Mucosa of descending colon (tissue), 3 donors: ENCODE measurements around the gene KIAA0930. TPM values are rescaled to one million over a fixed set of nuclear protein-coding genes. Genes with fewer than 3 reads are reported as not detected.
A peak's percentile ranks its signal among the peaks of the same experiment; 100 is the strongest.

Experiments used
- ATAC-seq: fragments of 200-7000 bp; cut with Tn5 transposase; one replicate; pipeline ENCODE4 v1.9.1; 2020; ENCODE audit warnings: mild to moderate bottlenecking, moderate library complexity
- DNase-seq, 3 donors: peaks; one replicate each; pipeline ENCODE4 v3.0.0-alpha.2; 2020
- H3K36me3 ChIP-seq: fragments of 200-600 bp; one replicate; pipeline ENCODE4 v1.8.0; 2021; ENCODE audit warnings: low read depth, mild to moderate bottlenecking
- H3K4me1 ChIP-seq: fragments of 200-600 bp; one replicate; pipeline ENCODE4 v1.8.0; 2021; ENCODE audit warnings: low read depth, mild to moderate bottlenecking
- H3K4me3 ChIP-seq: fragments of 200-600 bp; one replicate; pipeline ENCODE4 v1.8.0; 2021; ENCODE audit warnings: mild to moderate bottlenecking
- H3K9me3 ChIP-seq: fragments of 200-600 bp; one replicate; pipeline ENCODE4 v1.8.0; 2021; ENCODE audit warnings: mild to moderate bottlenecking
- CTCF ChIP-seq: fragments of 200-600 bp; IDR thresholded peaks from one replicate; pipeline ENCODE4 v1.8.0; 2022; ENCODE audit warnings: antibody characterized with exemption, mild to moderate bottlenecking
- intact Hi-C, 2 donors: fragments of 100-400 bp; cut with DNase I in 1 of 2; cut with micrococcal nuclease in 1 of 2; formaldehyde crosslinking; loops; one replicate each; pipeline versions ENCODE4 v1.11.0 to v1.11.1; 2022; cut with DNase I, micrococcal nuclease
- total RNA-seq, 3 donors: library from RNA; stranded (reverse); fragmentation: NEBNext Ultra II Directional in 2 of 3; extraction: Animal tissue kit (Norgen Biotek cat#: 25700) in 2 of 3; gene quantifications; one replicate each; pipeline versions ENCODE4 v1.2.1 to v1.2.4, GENCODE V29; 2021 to 2023
- donor health status: DM: no; HTN: no; CAD: no; lungs with moderate emphysema.
- donor health status: DM: no; HTN: no; CAD: no.
- donor health status: DM: no; HTN: yes; CAD: no.

KIAA0930 gene
- total RNA-seq, 3 donors from 2014 or later: 32.7 to 62.4 (median 37.7) TPM

GRCh38 chr22:45235101-45235777 is 5.5 kb downstream of the KIAA0930 start:
- no peak for TF ChIP-seq CTCF
- intact Hi-C loops: no loop called here

GRCh38 chr22:45233827-45234226 is 6.9 kb downstream of the KIAA0930 start:
- intact Hi-C loops: no loop called here

More at GRCh38 chr22:45235101-45235777, 5.5 kb downstream of the KIAA0930 start:
- no peak overlapping the region for H3K4me3 ChIP-seq
- no peaks in the 10 kb centered on the region for H3K36me3 ChIP-seq
- ATAC-seq (peak; percentile 45), DNase-seq (peak in 2 of 3 donors; percentile 44 to 66)
- H3K4me1 ChIP-seq: peaks cover 14% of the 10 kb centered on the region
- H3K9me3 ChIP-seq: no peaks in the 10 kb centered on the region

DNA sequence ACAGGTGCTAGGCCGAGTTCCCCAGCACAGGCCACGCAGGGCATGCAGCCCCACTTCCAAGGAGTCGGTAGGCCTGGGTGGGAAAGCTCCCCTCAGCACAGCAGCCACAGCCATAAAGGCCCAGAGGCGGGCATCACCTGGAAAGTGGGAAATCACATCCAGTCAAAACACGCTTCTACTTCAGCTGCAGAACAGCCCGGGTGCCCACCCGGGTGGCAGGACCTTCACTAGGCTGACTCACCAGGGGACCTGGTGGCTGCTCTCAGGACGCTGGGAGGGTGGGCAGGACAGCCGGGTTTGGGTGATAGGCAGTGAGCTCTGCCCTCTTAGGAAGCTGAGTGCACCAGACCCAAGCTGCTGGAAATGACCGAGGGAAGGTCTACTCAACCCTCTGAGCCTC is 7.3 kb downstream of the KIAA0930 start:
- intact Hi-C loops: no loop called here
- TF ChIP-seq CTCF: no peak
- ATAC-seq: no peak
- no peaks in the 10 kb centered on the region for H3K9me3 ChIP-seq
- H3K36me3 ChIP-seq: no peaks in the 10 kb centered on the region
- DNase-seq: no peak
- no peaks in the 10 kb centered on the region for H3K4me1 ChIP-seq
- no peak overlapping the region for H3K4me3 ChIP-seq

More at GRCh38 chr22:45233827-45234226, 6.9 kb downstream of the KIAA0930 start:
- Histone ChIP-seq H3K4me3 (no peak overlapping the region), H3K4me1 (peaks cover 1% of the 10 kb centered on the region), H3K36me3 (no peaks in the 10 kb centered on the region), H3K9me3 (no peaks in the 10 kb centered on the region)
- DNase-seq (no peak), ATAC-seq (no peak)
- no peak for TF ChIP-seq CTCF

DNA sequence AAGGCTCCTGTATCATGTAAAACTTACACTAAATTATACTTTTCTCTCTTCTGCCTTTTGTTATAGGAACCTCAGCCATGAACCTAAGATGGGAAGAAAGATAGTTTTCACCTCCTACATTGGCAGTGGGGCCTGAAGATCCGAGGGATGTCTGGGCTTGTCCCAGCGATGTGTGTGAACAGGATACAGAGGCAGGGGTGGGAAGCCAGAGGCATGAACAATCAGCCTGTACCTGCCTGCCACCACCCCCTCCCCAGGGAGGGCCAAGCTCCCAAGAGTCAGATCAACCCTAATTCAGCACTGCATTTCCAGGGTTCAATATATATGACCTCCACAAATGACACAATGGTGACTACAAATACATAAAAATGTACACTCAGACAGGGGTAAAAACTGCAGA is 9.4 kb downstream of the KIAA0930 start:
- no peak for ATAC-seq

GRCh38 chr22:45230026-45230721 is 10.5 kb downstream of the KIAA0930 start:
- DNase-seq (no peak), ATAC-seq (no peak)
- Histone ChIP-seq H3K4me1 (no peaks in the 10 kb centered on the region), H3K9me3 (no peaks in the 10 kb centered on the region), H3K36me3 (no peaks in the 10 kb centered on the region), H3K4me3 (no peak overlapping the region)
- TF ChIP-seq CTCF: no peak
- intact Hi-C loops: no loop called here

More for the DNA sequence above, 9.4 kb downstream of the KIAA0930 start:
- no peak for TF ChIP-seq CTCF
- no peaks in the 10 kb centered on the region for H3K36me3 ChIP-seq
- no peak for DNase-seq
- no peaks in the 10 kb centered on the region for H3K4me1 ChIP-seq
- H3K4me3 ChIP-seq: no peak overlapping the region
- intact Hi-C loops: no loop called here
- H3K9me3 ChIP-seq: no peaks in the 10 kb centered on the region
